NK-92 (cell line): Measurements from ENCODE around the gene KDM4E.
"Not testable (repeated sequence)": the region's sequence is repeated elsewhere in the genome, so short reads cannot be mapped to it uniquely, and the experiment has no call there.

Experiments used
- DNase-seq: peaks from one replicate; lab custom pipeline; 2025; ENCODE audit not compliant: unreplicated experiment; lab: John Stamatoyannopoulos, UW

Gene KDM4E

DNA sequence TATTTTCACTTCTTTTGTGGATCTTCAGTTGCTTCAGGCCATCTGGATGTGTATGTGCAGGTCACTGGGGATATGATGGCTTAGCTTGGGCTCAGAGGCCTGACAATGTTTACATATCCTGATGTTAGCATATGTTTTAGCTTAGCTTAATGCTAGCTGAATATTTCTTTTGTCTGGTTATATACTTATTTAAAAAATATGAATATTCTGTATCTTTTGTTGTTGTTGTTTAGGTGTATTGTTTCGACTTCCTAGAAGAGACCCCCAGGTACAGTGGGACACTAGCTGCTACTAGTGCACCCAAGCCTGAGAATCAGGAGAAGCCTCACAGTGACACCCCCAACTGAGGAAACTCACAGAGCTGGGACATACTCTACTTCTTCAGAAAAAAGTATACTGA, at the start of gene KDM4E:
KDM4E (plus strand) TSS at position 301 of the 400 bp plus-strand sequence. CDS start 300 bp downstream, outside the sequence.
- DNase-seq = no peak

DNA sequence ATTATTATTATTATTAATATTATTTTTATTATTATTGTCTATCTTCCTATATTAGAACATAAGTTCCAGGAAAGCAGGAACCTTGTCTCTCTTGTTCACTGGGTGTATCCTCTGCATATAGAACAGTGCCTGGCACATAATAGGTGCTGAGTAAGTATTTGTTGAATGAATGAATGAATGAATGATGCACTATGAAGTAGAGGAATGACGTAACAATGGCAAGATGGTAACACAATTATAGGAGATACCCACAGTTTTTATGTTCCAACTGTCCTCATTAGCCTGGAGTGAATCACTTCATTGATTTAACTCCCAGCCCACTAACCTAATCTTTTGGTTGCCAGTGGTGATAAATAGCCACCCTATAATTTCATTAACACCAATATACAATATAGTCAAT, 49.5 kb upstream of the KDM4E start:
- no peak for DNase-seq

- DNase-seq = no peak
These were observed 37.7 kb upstream of the KDM4E start for GRCh38 chr11:94987378-94987777.

GRCh38 chr11:94988748-94989147, 36.3 kb upstream of the KDM4E start:
- DNase-seq = no peak

DNA sequence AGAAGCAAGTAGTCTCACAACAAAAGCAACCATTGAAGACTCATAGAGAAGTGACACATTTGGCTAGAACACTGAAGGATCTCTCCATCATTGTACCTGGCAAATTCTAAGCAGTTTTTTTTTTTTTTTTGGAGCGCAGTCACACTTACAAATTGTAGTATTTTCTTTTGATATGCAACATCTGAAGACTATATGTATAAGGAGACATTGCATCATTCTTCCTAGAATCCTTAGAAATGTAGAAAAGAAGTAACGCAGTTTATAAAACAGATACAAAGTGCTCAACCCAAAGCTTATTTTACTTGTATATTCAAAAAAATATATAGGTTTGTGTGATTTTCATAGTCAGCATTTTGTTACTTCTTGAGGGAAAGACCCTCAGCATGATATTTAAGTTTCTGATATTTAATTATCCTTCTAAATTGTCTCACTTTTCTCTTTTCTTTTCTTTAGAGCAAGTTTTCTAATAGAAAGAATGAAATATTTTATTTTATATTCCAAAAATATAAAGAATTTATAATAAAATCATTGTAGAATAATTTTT, 31.6 kb upstream of the KDM4E start:
- DNase-seq = no peak

DNA sequence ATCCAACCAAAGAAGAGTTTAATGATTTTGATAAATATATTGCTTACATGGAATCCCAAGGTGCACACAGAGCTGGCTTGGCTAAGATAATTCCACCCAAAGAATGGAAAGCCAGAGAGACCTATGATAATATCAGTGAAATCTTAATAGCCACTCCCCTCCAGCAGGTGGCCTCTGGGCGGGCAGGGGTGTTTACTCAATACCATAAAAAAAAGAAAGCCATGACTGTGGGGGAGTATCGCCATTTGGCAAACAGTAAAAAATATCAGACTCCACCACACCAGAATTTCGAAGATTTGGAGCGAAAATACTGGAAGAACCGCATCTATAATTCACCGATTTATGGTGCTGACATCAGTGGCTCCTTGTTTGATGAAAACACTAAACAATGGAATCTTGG, 27.6 kb upstream of the KDM4E start:
- DNase-seq = no peak

DNA sequence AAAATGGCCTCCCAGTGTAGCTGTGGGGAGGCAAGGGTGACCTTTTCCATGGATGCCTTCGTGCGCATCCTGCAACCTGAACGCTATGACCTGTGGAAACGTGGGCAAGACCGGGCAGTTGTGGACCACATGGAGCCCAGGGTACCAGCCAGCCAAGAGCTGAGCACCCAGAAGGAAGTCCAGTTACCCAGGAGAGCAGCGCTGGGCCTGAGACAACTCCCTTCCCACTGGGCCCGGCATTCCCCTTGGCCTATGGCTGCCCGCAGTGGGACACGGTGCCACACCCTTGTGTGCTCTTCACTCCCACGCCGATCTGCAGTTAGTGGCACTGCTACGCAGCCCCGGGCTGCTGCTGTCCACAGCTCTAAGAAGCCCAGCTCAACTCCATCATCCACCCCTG, 26.8 kb upstream of the KDM4E start:
- DNase-seq = no peak

- DNase-seq = no peak
These were observed 21.3 kb upstream of the KDM4E start for GRCh38 chr11:95003716-95004115.

DNA sequence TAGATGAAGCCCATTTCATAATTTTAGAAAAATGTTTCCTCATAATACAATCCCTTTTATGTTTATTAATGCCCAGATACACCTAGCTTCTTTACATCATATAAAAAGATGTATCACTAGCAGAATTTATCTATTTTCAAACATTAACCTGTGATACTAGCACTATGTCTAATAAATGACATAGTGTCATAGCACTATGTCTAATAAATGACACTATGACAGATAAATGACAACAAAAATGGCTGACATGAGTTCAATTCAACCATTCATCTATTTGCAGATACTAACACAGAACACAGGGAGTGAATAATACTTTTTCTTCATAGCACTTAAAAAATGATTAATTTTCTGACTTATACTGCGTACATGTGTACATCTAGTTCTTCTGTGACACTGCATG, 19.4 kb upstream of the KDM4E start:
- no peak for DNase-seq

DNA sequence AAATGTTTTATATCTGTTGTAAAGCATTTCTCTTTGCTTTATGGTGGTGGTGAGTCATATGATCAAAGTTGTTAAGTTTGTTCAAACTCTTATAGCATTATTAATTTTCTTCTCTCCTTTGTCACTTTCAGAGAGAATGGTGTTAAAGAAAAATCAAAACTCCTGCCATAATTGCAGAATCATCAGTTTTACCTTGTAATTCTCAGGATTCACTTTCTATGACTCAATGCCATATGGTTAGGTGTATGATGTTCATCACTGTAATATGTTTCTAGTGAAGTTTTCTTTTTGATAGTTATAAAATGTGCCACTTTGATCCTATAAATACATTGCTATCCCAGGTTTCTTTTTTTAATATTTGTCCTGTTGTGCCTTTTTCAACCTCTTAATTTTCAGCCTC, 13.7 kb upstream of the KDM4E start:
- no peak for DNase-seq

DNA sequence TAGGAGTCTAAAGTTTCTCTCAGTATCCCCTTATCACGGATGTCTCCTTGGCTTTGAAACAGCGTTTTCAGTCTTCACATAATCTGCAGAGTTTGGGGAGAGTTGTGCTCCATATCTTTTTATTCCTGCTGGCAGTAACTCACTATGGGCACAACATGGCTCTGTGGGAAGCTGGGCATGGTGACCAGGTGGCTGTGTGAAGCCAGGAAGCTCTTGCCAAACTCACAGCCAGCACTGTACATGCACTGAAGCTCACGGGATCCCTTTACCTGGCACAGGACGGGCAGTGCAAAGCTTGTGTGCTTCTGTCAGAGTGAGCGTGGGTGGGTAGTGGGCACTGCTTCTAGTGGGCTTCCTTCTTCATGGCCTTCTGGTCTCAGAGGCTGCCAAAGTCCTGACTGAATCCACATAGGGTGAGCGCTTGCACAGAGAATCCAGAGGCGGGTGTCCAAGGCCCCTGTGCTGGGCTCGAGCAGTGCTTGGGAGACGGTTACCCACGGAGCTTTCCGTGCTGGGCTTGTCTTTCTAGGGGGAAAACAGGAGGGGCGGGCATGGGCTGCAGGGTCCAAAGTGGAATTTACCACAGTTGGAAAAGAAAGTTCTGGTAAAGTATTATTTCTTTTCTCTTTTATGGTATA, 10.8 kb upstream of the KDM4E start:
- no peak for DNase-seq

DNA sequence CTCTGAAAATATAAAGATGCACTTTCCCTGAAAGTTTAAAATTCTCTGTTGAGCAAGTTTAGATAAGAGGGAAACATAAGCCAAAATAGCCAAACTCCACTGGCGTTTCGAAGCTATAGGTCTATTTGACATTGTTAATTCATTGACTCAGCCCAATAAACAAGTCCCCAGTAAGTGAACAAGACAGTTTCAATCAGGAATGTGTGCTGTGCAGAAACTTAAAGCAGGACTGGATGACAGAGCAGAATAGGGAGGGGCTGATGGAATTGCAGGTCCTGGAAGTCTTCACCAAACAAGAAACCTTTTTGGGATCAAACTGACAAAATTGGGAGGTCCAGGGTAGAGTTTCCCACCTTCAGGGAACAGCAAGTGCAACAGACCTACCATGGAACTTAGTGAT, 8.9 kb upstream of the KDM4E start:
- DNase-seq = no peak

DNA sequence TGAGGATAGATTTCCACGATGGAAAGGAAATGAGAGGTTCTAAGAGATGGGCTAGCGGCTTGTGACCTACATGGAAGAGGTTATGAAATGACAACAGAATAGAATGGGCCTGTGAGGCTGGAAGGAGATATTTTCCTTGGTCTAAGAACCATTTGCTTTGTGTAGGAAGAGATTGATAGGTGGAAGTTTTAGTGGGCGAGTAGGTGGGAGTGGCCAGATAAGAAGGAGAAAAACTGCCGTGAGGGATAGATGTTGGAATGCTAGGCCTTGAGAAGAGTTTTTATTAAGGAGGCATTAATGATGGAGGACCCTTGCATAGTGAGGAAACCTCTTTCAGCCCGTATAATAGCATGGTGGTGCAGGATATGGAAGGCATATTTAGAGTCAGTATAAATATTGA, 3.6 kb upstream of the KDM4E start:
- not testable (repeated sequence) for DNase-seq

DNA sequence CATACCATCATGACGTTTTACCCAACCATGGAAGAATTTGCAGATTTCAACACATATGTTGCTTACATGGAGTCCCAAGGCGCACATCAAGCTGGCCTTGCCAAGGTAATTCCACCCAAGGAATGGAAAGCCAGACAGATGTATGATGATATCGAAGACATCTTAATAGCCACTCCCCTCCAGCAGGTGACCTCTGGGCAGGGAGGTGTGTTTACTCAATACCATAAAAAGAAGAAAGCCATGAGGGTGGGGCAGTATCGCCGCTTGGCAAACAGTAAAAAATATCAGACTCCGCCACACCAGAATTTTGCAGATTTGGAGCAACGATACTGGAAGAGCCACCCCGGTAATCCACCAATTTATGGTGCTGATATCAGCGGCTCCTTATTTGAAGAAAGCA, 536 bp downstream of the KDM4E start:
- not testable (repeated sequence) for DNase-seq

- DNase-seq = no peak
These were observed 3.3 kb downstream of the KDM4E start for GRCh38 chr11:95028357-95028756.

DNA sequence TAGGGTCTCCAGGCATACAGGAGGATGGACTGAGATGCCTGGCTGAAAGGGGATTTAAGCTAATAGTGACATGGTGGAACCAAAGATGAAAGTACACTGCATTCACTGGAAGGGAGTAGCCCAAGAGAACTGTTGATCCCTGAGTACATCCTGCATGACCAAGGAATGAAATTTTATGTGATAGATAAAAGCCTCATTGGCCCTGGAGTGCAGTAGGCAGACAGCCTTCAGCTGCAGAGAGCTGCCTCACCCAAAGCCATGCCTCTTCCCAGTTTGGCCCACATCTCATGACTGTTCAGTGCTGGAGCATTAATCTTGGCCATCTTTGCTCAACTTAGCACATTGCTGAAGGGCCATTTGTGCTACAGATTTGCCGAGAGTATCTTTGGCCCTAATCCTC, 8.0 kb downstream of the KDM4E start:
- no peak for DNase-seq

DNA sequence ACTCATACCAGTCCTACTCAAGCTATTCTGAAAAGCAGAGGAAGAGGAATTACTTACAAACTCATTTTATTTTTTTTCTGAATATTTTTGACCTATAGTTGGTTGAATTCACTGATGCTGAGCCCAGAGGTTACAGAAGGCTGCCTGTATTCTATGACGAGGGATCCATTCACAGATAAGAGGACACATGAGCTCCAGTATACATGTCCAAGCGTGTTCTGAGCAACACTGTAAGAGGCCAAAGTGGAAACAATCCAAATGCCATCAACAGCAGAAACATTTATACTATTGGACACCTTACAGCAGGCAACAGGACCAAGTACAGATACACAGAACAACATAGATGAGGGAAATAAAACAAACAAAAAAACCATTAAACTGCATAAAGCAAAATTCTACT, 10.3 kb downstream of the KDM4E start:
- no peak for DNase-seq

DNA sequence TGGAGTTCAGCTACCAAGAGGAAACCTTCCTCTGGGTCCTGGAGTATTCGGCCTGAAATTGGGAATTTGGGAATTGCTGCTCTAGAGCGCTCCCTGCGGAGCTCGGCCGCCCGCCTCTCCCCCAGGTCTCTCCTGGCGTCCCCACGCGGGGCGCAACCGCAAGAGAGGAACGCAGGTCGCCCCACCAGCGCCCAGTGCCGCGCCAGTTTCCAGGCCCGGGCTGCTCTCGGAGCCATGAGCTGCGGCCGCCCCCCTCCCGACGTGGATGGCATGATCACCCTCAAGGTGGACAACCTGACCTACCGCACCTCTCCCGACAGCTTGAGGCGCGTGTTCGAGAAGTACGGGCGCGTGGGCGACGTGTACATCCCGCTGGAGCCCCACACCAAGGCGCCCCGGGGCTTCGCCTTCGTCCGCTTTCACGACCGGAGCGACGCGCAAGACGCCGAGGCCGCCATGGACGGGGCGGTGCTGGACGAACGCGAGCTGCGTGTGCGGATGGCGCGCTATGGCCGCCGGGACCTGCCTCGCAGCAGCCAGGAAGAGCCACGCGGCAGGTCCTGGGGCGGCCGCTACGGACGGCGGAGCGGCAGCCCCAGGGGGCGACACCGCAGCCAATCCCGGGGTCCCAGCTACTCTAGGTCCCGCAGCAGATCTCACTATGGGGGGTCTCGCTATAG, 12.4 kb downstream of the KDM4E start:
- DNase-seq = not testable (repeated sequence)

DNA sequence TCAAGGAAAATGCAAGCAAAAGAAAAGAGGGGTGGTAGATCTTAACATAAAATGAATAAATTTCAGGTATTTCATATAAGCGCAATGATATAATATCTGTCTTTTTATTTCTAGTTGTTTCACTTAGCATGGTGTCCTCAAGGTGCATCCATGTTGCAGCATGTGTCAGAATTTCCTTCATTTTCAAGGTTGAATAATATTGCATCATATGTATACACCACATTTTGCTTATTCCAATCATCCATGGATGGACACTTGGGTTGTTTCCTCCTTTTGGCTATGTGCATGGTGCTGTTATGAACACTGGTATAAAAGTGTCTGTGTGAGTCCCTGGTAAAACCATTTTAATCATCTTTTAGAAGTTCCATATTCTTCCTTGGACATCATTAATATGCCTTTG, 17.2 kb downstream of the KDM4E start:
- DNase-seq = no peak

GRCh38 chr11:95042906-95043305, 17.8 kb downstream of the KDM4E start:
- DNase-seq = no peak

- DNase-seq = no peak
These were observed 19.0 kb downstream of the KDM4E start for GRCh38 chr11:95044010-95044409.

DNA sequence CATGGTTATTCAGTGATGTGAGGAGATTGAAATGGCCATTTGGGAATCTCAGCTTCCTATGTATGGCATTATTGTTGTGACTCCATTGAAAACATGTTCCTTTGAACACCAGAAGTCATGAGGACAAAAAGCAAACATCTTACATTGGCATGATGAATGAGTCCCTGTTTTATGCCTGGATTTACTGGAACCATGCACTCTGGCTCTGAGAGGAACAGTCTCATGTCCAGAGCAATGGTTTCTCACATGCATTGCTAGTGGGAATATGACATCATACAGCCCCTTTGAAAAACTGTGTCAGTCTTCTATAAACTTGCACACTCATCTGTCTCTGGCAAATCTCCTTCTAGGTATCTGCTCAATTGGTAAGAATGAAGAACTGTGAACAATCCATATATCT, 20.8 kb downstream of the KDM4E start:
- no peak for DNase-seq

DNA sequence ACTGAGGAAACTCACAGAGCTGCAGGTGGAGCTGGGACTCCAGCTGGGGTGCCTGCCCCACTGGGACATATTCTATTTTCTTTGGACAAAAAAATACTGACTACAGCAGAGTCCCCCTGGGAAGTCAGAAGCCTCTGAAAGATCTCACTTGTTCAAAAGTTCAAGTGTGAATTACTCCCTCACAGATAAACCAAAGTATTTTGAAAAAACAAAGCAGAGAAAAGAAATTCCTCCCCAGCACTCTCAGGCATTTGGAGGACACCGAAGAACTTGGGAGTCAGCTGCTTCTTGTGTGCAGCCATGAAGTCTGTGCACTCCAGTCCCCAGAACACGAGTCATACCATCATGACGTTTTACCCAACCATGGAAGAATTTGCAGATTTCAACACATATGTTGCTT, 24.1 kb downstream of the KDM4E start, which contains the start of gene KDM4F:
KDM4F (plus strand) TSS at position 301 of the 400 bp plus-strand sequence.
- DNase-seq = not testable (repeated sequence)
